ENCODE results near the gene MAST4. TPM values are rescaled to one million over a fixed set of nuclear protein-coding genes. Genes with fewer than 3 reads are reported as not detected.

MAST4 gene
- total RNA-seq, 2 experiments from 2014 or later = 1.3 to 21.9 TPM

GRCh38 chr5:66652818-66653217 lies 56.6 kb downstream of the MAST4 start:
- TF ChIP-seq EZH2phosphoT487 (IDR thresholded peaks at IDR 0.05; ENCODE audit: borderline replicate concordance, low read depth, low read length) = no peak
- TF ChIP-seq CTCF (conservative IDR thresholded peaks at IDR 0.05; ENCODE audit: low read length) = no peak
- CTCF ChIA-PET (ENCODE audit: unreplicated experiment) = no interaction called here
- Histone ChIP-seq H3K79me2 (ENCODE audit: insufficient read depth, low read depth, low read length) (no peaks in the 10 kb centered on the region), H3K27ac (ENCODE audit: low read depth, low read length, poor library complexity, severe bottlenecking) (no peak overlapping the region), H4K20me1 (ENCODE audit: insufficient read depth, low read length) (no peaks in the 10 kb centered on the region), H3K4me2 (ENCODE audit: low read length) (no peak overlapping the region), H3K4me3 (ENCODE audit: low read depth, low read length, poor library complexity, severe bottlenecking) (no peak overlapping the region), H3K4me1 (ENCODE audit: insufficient read depth, low read length, poor library complexity, severe bottlenecking) (no peaks in the 10 kb centered on the region), H2AFZ (ENCODE audit: low read length) (no peak overlapping the region), H3K9me2 (ENCODE audit: insufficient read depth, low read length) (no peaks in the 10 kb centered on the region), H3K36me3 (ENCODE audit: insufficient read depth, low read length) (no peaks in the 10 kb centered on the region), H3K9me3 (ENCODE audit: low read length) (peaks cover 12% of the 10 kb centered on the region; the same call in 1 of the 2 replicates)
- POLR2A ChIA-PET = interaction anchor here (0.6 to 1.8 kb wide), 5 partner anchors 9 to 366 kb away, joined by 3 to 10 read pairs (median 3); no protein-coding TSS in a partner anchor
- BruUV-seq (replicated peaks) = no TSS peak
- no peak for DNase-seq (ENCODE audit: low spot score)
- intact Hi-C loops (cut with micrococcal nuclease; ENCODE audit: unreplicated experiment) = no loop called here

- H3K79me2 ChIP-seq (ENCODE audit: insufficient read depth, low read depth, low read length) = no peaks in the 10 kb centered on the region
- H3K9me2 ChIP-seq (ENCODE audit: insufficient read depth, low read length) = no peaks in the 10 kb centered on the region
- TF ChIP-seq EZH2phosphoT487 (IDR thresholded peaks at IDR 0.05; ENCODE audit: borderline replicate concordance, low read depth, low read length) = no peak
- no peak for TF ChIP-seq CTCF (conservative IDR thresholded peaks at IDR 0.05; ENCODE audit: low read length)
- DNase-seq (ENCODE audit: low spot score) = no peak
- ChIA-PET POLR2A (interaction anchor here (1.4 kb wide), 1 partner anchor 137 kb away, joined by 3 read pairs; no protein-coding TSS in a partner anchor), CTCF (ENCODE audit: unreplicated experiment) (no interaction called here)
- no peaks in the 10 kb centered on the region for H4K20me1 ChIP-seq (ENCODE audit: insufficient read depth, low read length)
- H3K36me3 ChIP-seq (ENCODE audit: insufficient read depth, low read length) = no peaks in the 10 kb centered on the region
- no peak overlapping the region for H3K4me2 ChIP-seq (ENCODE audit: low read length)
- H3K4me3 ChIP-seq (ENCODE audit: low read depth, low read length, poor library complexity, severe bottlenecking) = no peak overlapping the region
- H3K27ac ChIP-seq (ENCODE audit: low read depth, low read length, poor library complexity, severe bottlenecking) = no peak overlapping the region
- no peaks in the 10 kb centered on the region for H3K4me1 ChIP-seq (ENCODE audit: insufficient read depth, low read length, poor library complexity, severe bottlenecking)
- BruUV-seq (replicated peaks) = no TSS peak
- peaks cover 12% of the 10 kb centered on the region; the same call in 1 of the 2 replicates for H3K9me3 ChIP-seq (ENCODE audit: low read length)
- H2AFZ ChIP-seq (ENCODE audit: low read length) = no peak overlapping the region
- intact Hi-C loops (cut with micrococcal nuclease; ENCODE audit: unreplicated experiment) = no loop called here
Measured at GRCh38 chr5:66653325-66653724, 57.1 kb downstream of the MAST4 start.
